Ovary (tissue), 9 donors: ENCODE measurements around the gene TTC3. TPM values are rescaled to one million over a fixed set of nuclear protein-coding genes. Genes with fewer than 3 reads are reported as not detected.

ENCODE experiments used
- DNase-seq, 5 donors: peaks; one replicate each; pipeline ENCODE4 v3.0.0-alpha.2; 2019 to 2020
- H3K27ac ChIP-seq, 2 donors: fragments of 200-600 bp; one replicate each; pipeline versions ENCODE4 v1.5.1 to v1.8.0; 2019 to 2022
- H3K27me3 ChIP-seq: fragments of 200-600 bp; one replicate; pipeline ENCODE4 v1.8.0; 2022
- H3K36me3 ChIP-seq: fragments of 200-600 bp; sonication (generic); one replicate; pipeline ENCODE4 v1.5.1; 2019
- H3K4me1 ChIP-seq: one replicate; pipeline ENCODE4 v1.8.1; 2013; ENCODE audit warnings: mild to moderate bottlenecking, moderate library complexity; ENCODE audit not compliant: insufficient read depth
- H3K4me3 ChIP-seq: fragments of 200-600 bp; sonication (generic); one replicate; pipeline ENCODE4 v1.5.1; 2017
- H3K9me3 ChIP-seq, 2 donors: fragments of 200-600 bp in 1 of 2; sonication (generic) in 1 of 2; one replicate each; pipeline versions ENCODE4 v1.5.1 to v1.8.1; 2013 to 2019; ENCODE audit warnings: mild to moderate bottlenecking in 1 of 2, moderate library complexity in 1 of 2
- CTCF ChIP-seq, 3 donors: fragments of 450-650 bp in 2 of 3; fragments of 200-600 bp in 1 of 3; IDR thresholded peaks; one replicate each; pipeline versions ENCODE4 v1.5.1 to v1.8.0; 2016 to 2022; ENCODE audit warnings: antibody characterized with exemption in 3 of 3, mild to moderate bottlenecking in 1 of 3
- EP300 ChIP-seq: sonication (generic); formaldehyde crosslinking; IDR thresholded peaks from one replicate; pipeline ENCODE4 v1.6.1; 2017; ENCODE audit warnings: antibody characterized with exemption
- POLR2A ChIP-seq: fragments of 450-650 bp; IDR thresholded peaks from one replicate; pipeline ENCODE4 v1.6.1; 2017; ENCODE audit warnings: antibody characterized with exemption, mild to moderate bottlenecking, moderate library complexity
- WGBS, 3 donors: extraction: QIAGEN DNeasy Blood & Tissue Kit in 1 of 3; methylation state at CpG; one replicate each; pipeline versions ENCODE4 v1.1.5 to v1.1.7; 2013 to 2017; 5-methylcytosine and 5-hydroxymethylcytosine counted together
- intact Hi-C, 4 donors: fragments of 100-400 bp; cut with DNase I; formaldehyde crosslinking; loops; one replicate each; pipeline versions ENCODE4 v1.11.0 to v1.15.1; 2022 to 2023
- polyA plus RNA-seq, 2 donors: library from polyadenylated mRNA; stranded (reverse); fragments of 200-250 nt in 1 of 2; fragments of 350-450 nt in 1 of 2; fragmentation: Illumina TruSeq in 1 of 2; extraction: RNeasy Lipid Tissue Mini Kit (QIAGEN cat#74804) in 1 of 2; gene quantifications; one replicate each; pipeline ENCODE4 v1.2.3, GENCODE V29; 2013 to 2014
- total RNA-seq, 7 donors: library from RNA; depleted of rRNA in 2 of 7; stranded (reverse); fragments of >200 nt in 2 of 7; fragmentation: NEBNext Ultra II Directional in 3 of 7; extraction: Animal tissue kit (Norgen Biotek cat#: 25700) in 3 of 7; gene quantifications; one replicate each; pipeline versions ENCODE4 v1.1.0 to v1.2.4, GENCODE V29; 2016 to 2023
- donor health status: DM: no; HTN: no; CAD: no; lungs with moderate emphysema.
- donor health status: DM: no; HTN: no; CAD: no.
- donor health status: Bipolar disorder and iron deficiency.
- donor health status: DM: yes; HTN: yes; CAD: no.
- donor health status: DM: no; HTN: no; CAD: no.
- donor health status: DM: yes; HTN: yes; CAD: no.

Gene TTC3
- total and polyA plus RNA-seq, 9 donors: 58.2 to 192 (median 155) TPM

DNA sequence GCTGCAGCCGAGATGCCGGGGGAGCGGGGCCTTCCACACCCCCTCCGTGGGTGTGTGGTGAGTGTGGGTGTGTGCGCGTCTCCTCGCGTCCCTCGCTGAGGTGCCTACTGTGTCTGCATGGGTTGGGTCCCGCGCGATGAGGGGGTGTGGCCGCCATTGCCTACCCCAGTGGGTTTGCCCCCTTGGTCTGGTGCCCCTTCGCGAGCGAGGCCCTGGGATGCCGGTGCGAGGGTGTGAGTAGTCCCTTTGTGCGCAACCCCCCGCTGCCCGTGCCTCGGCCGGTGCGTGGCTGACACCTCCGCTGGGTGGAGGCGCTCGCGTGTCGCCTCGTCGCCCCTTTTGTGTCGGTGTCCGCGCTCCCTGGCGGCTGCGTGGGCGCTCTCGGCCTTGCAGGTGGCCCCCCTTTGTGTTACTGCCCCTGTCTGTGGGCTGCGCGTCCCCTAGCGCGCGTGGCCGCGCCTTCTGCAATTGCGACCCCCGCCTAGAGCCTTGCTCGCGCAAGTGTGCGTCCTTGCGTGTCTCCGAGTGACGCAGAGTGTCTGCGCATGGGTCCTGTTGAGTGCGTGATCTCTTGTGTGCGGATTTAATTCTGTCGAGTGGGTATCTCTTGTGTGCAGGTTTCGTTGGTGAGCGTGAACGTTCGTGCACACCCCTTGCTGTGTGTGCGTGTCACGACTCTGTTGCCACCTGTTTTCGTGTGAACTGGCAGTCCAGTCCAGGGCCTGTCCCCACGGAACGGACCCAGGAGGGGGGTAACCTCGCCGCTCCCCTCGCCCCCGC, 553 bp downstream of the TTC3 start:
- intact Hi-C loops: loop anchor here in 3 of 4 donors (2.0 to 5.0 kb wide), 4 partner anchors 106 to 294 kb away; partner anchors contain the start of genes DYRK1A (in 2 of the 3), HLCS (in 1 of the 3) and VPS26C (in 1 of the 3)
- 0% methylated on average over 48 to 70 of the region's 70 CpGs for WGBS, 3 donors

DNA sequence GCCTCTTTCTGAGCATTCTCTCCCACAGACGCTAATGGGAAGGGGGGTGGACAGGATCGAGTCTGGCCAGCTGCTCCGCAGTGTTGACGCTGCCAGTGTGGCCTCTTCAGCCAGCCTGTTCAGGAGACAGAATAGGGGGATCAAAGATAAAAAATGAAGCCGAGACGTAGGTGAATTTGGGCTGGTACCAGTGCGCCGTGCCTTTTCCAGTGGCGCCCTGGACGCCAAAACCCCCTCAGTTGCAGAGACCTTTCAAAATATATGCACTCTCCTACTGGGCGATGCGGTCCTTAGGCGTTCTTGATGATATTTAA, 1.1 kb downstream of the TTC3 start:
- H3K27me3 ChIP-seq: no peaks in the 10 kb centered on the region
- WGBS, 3 donors: 0 to 3% (median 1%) methylated on average over 13 of the region's 13 CpGs
- H3K9me3 ChIP-seq: no peaks in the 10 kb centered on the region
- peak overlapping the region; percentile 92 to 97 for H3K27ac ChIP-seq
- H3K4me1 ChIP-seq: no peaks in the 10 kb centered on the region
- intact Hi-C loops: loop anchor here in 2 of 4 donors (5.0 kb wide), 3 partner anchors 107 to 293 kb away; partner anchors contain the start of genes DYRK1A (in 1 of the 2), HLCS (in 1 of the 2) and VPS26C (in 1 of the 2)
- no peaks in the 10 kb centered on the region for H3K36me3 ChIP-seq
- peak in 1 of 5 donors; percentile 61 for DNase-seq
- TF ChIP-seq EP300: no peak
- TF ChIP-seq CTCF (IDR thresholded peaks at IDR 0.05): no peak
- TF ChIP-seq POLR2A: no peak
- H3K4me3 ChIP-seq: peak overlapping the region; percentile 92

More for the DNA sequence above, 553 bp downstream of the TTC3 start:
- Histone ChIP-seq H3K4me3 (peak overlapping the region; percentile 92), H3K27me3 (no peaks in the 10 kb centered on the region), H3K27ac (peak overlapping the region; percentile 92 to 97), H3K9me3 (no peaks in the 10 kb centered on the region), H3K36me3 (no peaks in the 10 kb centered on the region), H3K4me1 (no peaks in the 10 kb centered on the region)
- TF ChIP-seq CTCF (IDR thresholded peaks at IDR 0.05) (peak in 1 of 3 donors; percentile 31), POLR2A (no peak), EP300 (no peak)
- DNase-seq: peak; percentile 53 to 80 (median 73)

DNA sequence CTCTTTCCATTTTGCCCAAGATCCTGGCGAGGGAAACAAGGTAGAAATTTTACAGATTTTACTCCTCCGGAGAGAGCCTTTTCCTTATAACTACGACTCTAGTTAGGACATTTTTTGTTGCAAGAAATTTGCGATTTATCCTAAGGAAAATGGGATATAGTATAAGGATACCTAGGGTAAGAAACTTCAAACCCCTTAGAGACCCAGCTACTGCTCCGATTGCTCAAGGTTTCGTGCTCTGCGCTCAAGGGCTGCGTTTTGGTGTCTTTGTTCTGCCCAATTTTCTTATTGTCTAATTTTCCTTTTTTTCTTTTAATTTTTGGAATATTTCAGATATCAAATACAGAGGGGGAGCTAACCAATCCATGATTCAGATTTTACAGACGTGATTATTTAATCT, 1.5 kb downstream of the TTC3 start:
- Histone ChIP-seq H3K27ac (peak overlapping the region in 1 of 2 donors; percentile 97), H3K4me3 (peak overlapping the region; percentile 92), H3K27me3 (no peaks in the 10 kb centered on the region), H3K36me3 (no peaks in the 10 kb centered on the region), H3K9me3 (no peaks in the 10 kb centered on the region), H3K4me1 (no peaks in the 10 kb centered on the region)
- intact Hi-C loops: loop anchor here in 2 of 4 donors (5.0 kb wide), 3 partner anchors 107 to 293 kb away; partner anchors contain the start of genes DYRK1A (in 1 of the 2), HLCS (in 1 of the 2) and VPS26C (in 1 of the 2)
- WGBS, 3 donors: 4 to 17% (median 9%) methylated on average over 9 of the region's 9 CpGs
- no peak for TF ChIP-seq CTCF (IDR thresholded peaks at IDR 0.05)
- DNase-seq: no peak

- Histone ChIP-seq H3K27me3 (no peaks in the 10 kb centered on the region), H3K36me3 (no peaks in the 10 kb centered on the region), H3K27ac (no peak overlapping the region), H3K4me3 (no peak overlapping the region), H3K9me3 (no peaks in the 10 kb centered on the region), H3K4me1 (no peaks in the 10 kb centered on the region)
- TF ChIP-seq POLR2A (no peak), EP300 (no peak), CTCF (IDR thresholded peaks at IDR 0.05) (no peak)
- no peak for DNase-seq
- intact Hi-C loops: no loop called here
- WGBS, 3 donors: 75 to 87% (median 80%) methylated on average over 4 of the region's 4 CpGs
Observed at GRCh38 chr21:37075214-37075770, 2.2 kb downstream of the TTC3 start.
